ENCODE measurements around the gene STK38.

The STK38 gene

DNA sequence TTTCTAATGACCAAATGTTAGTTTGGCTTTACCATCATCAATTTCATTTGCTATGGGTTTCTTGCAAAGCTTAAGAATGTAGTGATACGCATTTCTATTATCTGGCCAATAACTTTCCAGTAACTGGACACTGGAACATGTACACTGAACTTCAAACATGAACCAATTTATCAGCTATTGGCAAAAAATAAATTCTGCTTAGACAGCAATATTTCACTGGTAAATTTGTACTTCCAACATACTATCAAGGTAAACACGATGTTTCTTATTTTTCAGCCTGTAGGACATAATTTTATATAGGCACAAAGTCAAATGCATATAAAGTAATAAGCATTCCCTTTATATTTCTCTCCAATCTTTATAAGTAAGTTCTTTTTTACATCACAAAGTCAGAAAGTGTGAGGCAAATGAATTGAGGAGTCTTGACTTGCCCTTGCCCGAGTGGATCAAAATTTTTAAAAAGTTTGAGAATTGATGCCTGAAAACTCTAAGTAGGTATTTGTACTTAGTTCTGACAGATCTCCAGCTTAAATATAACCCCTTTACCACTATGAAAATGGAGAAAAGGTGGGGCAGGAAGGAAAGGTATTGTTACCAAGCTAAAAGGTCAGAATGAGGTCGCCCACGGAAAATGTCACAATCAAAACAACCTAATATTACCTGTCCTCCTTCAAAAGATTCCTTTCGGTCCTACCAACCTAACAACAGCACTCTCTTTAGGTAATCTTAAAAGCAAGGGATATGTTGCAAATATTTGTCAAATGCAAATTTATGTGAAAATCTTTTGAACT is 41.3 kb downstream of the STK38 start:
- Mint-ChIP-seq H3K27ac (peak overlapping the region; percentile 57 to 85), H3K4me1 (ENCODE audit: low read depth in 2 of 2) (peaks cover 13 to 43% of the 10 kb centered on the region in 2 donors), H3K36me3 (ENCODE audit: insufficient read depth) (peaks cover 83% of the 10 kb centered on the region), H3K4me3 (peak overlapping the region in 1 of 2 donors; percentile 8), H3K9me3 (no peaks in the 10 kb centered on the region), H3K27me3 (no peaks in the 10 kb centered on the region)
- no peak for DNase-seq
- no peak for ATAC-seq (replicated peaks)

DNA sequence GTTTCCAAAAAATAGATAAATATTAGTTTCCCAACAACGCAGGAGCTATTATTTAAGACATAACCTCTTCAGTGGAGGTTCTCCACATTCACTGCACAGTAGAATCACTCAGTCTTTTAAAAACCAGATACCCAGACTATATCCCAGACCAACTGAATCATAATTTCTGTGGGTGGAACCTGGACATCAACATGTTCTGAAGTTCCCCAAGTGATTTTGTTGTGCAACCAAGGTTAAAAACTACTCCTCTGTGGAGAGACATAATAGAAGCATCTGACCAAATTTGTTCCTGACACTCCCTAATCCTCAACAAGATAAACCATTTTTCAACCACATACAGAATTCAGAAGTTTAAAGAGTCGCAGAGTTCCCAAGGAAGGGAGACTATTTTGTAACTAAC is 42.3 kb downstream of the STK38 start:
- no peak overlapping the region for H3K4me3 Mint-ChIP-seq
- H3K27ac Mint-ChIP-seq: peak overlapping the region; percentile 57 to 85
- peaks cover 83% of the 10 kb centered on the region for H3K36me3 Mint-ChIP-seq (ENCODE audit: insufficient read depth)

DNA sequence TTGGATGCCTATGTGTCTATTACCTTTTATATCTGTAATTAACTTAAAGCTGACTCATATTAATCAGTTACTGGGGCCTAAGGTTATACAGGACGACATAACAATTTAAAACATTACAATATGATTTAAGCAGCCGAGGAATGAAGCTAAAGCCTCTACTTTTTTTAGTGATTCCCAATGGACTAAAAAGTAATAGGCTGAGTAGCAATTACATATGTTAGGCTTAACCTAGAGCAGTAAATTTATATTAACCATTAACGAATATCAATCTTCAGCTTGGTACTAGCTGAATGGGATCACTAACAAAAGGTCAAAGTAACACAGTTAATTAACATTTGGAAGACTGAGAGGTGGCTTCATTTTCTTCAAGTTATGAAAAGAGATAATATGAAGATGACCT is 43.1 kb downstream of the STK38 start:
- no peak overlapping the region for H3K4me3 Mint-ChIP-seq
- DNase-seq (no peak), ATAC-seq (replicated peaks) (no peak)
- peaks cover 14 to 46% of the 10 kb centered on the region in 2 donors for H3K4me1 Mint-ChIP-seq (ENCODE audit: low read depth in 2 of 2)
- H3K27me3 Mint-ChIP-seq: no peaks in the 10 kb centered on the region
- H3K36me3 Mint-ChIP-seq (ENCODE audit: insufficient read depth): peaks cover 83% of the 10 kb centered on the region
- no peaks in the 10 kb centered on the region for H3K9me3 Mint-ChIP-seq
- peak overlapping the region; percentile 57 to 85 for H3K27ac Mint-ChIP-seq

More for the DNA sequence above, 42.3 kb downstream of the STK38 start:
- Mint-ChIP-seq H3K4me1 (ENCODE audit: low read depth in 2 of 2) (peaks cover 13 to 43% of the 10 kb centered on the region in 2 donors), H3K9me3 (no peaks in the 10 kb centered on the region), H3K27me3 (no peaks in the 10 kb centered on the region)
- DNase-seq (no peak), ATAC-seq (replicated peaks) (no peak)

DNA sequence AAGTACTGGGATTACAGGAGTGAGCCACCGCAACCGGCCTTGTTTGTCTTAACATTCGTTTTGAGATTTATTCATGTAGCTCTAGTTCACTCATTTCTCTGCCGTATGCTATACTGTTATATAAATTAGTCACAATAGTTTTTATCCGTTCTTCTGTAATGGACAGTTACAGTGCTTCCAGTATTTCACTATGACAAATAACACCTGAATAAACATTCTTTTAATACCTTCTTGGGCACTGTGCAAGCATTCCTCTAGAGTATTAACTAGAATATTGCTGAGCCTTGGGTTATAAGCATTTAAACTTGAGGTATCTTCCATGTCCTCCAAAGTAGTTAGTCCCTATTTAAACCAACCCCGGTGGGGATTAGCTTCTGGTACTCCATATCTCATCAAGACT is 45.6 kb downstream of the STK38 start:
- Mint-ChIP-seq H3K36me3 (ENCODE audit: insufficient read depth) (peaks cover 97% of the 10 kb centered on the region), H3K4me1 (ENCODE audit: low read depth in 2 of 2) (peaks cover 8 to 43% of the 10 kb centered on the region in 2 donors)
- DNase-seq: no peak

DNA sequence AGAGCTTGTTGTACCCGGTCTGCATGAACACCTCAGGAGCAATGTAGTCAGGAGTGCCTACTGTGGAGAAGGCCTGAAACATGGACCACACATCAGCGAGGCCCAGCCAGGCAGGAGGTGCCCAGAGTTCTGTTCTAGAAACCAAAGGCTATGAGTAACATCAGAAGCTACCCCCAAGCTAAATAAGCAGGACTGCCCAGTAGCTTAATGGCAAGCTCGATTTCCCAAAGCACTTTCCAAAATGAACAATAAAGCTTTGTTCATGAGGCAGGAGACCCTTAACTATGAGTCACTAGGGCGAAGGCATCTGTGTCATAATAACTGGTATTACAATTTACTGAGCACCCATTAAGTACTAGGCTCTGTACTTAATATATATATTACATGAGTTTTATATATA is 47.4 kb downstream of the STK38 start:
- H3K9me3 Mint-ChIP-seq: no peaks in the 10 kb centered on the region
- ATAC-seq (replicated peaks) (no peak), DNase-seq (no peak)
- peak overlapping the region in 1 of 2 donors; percentile 39 for H3K27ac Mint-ChIP-seq
- peaks cover 97% of the 10 kb centered on the region for H3K36me3 Mint-ChIP-seq (ENCODE audit: insufficient read depth)
- H3K4me1 Mint-ChIP-seq (ENCODE audit: low read depth in 2 of 2): peaks cover 3 to 34% of the 10 kb centered on the region in 2 donors
- H3K27me3 Mint-ChIP-seq: no peaks in the 10 kb centered on the region
- H3K4me3 Mint-ChIP-seq: no peak overlapping the region

More for the DNA sequence above, 45.6 kb downstream of the STK38 start:
- no peak overlapping the region for H3K4me3 Mint-ChIP-seq
- no peak for ATAC-seq (replicated peaks)
- H3K9me3 Mint-ChIP-seq: no peaks in the 10 kb centered on the region
- no peaks in the 10 kb centered on the region for H3K27me3 Mint-ChIP-seq
- H3K27ac Mint-ChIP-seq: peak overlapping the region in 1 of 2 donors; percentile 85

DNA sequence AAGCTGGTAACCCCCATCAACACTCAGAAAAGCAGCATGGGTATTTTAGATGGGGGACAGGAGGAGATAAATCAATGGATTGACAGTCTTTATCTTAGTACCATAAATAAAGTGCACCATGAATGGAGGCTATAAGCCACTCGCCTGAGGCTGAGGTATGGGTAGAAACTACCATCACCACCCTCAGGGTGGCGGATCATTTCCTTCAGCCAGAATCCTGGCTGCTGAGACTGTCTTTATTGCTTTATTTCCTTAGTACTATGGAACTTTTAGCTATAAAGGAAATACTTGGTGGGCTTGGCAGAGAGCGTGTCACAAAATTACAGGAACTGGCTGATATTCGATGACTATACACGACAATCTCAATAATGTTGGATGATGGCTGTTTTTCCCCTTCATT is 52.2 kb downstream of the STK38 start:
- DNase-seq: no peak
- H3K4me1 Mint-ChIP-seq (ENCODE audit: low read depth in 2 of 2): peaks cover 8 to 33% of the 10 kb centered on the region in 2 donors

DNA sequence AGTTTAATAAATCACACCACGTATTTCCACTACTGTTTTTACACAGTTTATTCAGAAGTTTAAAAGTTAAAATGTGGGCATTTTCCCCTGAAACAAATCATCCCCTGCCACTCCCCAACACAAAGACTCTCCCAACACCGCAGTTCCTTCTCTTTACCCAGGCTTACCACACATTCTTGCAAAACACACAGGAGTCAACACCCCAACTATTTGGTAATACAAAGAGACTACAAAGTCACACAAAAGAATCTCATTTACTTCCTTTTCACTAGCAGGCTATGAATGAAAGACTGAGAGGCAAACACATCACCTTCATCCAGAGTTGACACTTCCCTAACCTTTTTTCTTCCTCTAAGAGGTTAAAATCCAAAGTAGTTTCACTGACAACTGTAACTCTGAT is 53.4 kb downstream of the STK38 start:
- no peak for DNase-seq
- no peaks in the 10 kb centered on the region for H3K9me3 Mint-ChIP-seq
- peak overlapping the region in 1 of 2 donors; percentile 86 for H3K27ac Mint-ChIP-seq
- no peak overlapping the region for H3K4me3 Mint-ChIP-seq
- H3K27me3 Mint-ChIP-seq: no peaks in the 10 kb centered on the region
- ATAC-seq (replicated peaks): no peak
- H3K36me3 Mint-ChIP-seq (ENCODE audit: insufficient read depth): peaks cover 81% of the 10 kb centered on the region
- H3K4me1 Mint-ChIP-seq (ENCODE audit: low read depth in 2 of 2): peaks cover 5 to 26% of the 10 kb centered on the region in 2 donors

More for the DNA sequence above, 52.2 kb downstream of the STK38 start:
- no peaks in the 10 kb centered on the region for H3K27me3 Mint-ChIP-seq
- ATAC-seq (replicated peaks): no peak
- H3K36me3 Mint-ChIP-seq (ENCODE audit: insufficient read depth): peaks cover 86% of the 10 kb centered on the region
- no peak overlapping the region for H3K4me3 Mint-ChIP-seq
- no peaks in the 10 kb centered on the region for H3K9me3 Mint-ChIP-seq
- peak overlapping the region; percentile 36 to 69 for H3K27ac Mint-ChIP-seq

DNA sequence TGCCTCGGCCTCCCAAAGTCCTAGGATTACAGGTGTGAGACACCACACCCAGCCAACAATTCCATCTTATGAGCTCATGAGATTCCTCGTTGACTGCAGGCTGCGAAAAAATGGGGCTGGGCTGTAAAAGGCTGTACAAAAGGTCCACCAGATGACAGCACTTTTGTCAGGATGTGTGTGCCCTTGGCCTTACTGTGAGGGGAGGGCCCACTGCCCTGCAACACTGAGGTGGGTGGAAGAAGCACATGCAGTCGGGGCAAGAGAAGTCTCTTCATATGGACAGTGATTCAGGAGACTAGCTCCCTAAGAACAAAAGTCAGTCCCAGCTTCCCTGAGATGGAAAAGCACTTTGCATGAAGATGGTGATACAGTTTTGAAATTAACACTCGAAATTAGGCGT is 54.0 kb downstream of the STK38 start:
- Mint-ChIP-seq H3K9me3 (no peaks in the 10 kb centered on the region), H3K27ac (peak overlapping the region; percentile 53 to 86), H3K27me3 (no peaks in the 10 kb centered on the region), H3K4me1 (ENCODE audit: low read depth in 2 of 2) (peaks cover 5 to 25% of the 10 kb centered on the region in 2 donors), H3K4me3 (no peak overlapping the region), H3K36me3 (ENCODE audit: insufficient read depth) (peaks cover 76% of the 10 kb centered on the region)
- DNase-seq (no peak), ATAC-seq (replicated peaks) (no peak)

DNA sequence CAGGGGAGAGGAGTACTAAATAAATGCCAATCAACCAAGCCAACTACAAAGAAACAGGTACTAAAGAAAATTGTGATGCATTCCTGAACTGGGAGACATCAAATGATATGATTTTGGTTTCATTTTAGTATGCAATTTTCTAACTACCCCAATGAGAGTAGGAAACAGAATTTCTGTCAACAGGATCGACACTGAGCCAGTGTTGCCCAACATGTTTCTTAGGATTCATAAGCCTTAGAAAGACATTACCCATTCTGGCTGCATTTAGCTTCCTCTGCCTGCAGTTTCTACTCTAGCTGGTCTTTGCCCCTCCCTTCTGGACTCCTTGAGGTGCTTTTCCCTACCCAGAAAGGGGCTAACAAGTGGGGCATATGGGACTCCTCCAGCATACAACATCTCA is 54.7 kb downstream of the STK38 start:
- H3K27me3 Mint-ChIP-seq: no peaks in the 10 kb centered on the region
- ATAC-seq (replicated peaks) (no peak), DNase-seq (no peak)
- H3K4me1 Mint-ChIP-seq (ENCODE audit: low read depth in 2 of 2): peaks cover 5 to 24% of the 10 kb centered on the region in 2 donors
- peaks cover 69% of the 10 kb centered on the region for H3K36me3 Mint-ChIP-seq (ENCODE audit: insufficient read depth)
- no peaks in the 10 kb centered on the region for H3K9me3 Mint-ChIP-seq
- H3K4me3 Mint-ChIP-seq: no peak overlapping the region
- peak overlapping the region; percentile 53 to 85 for H3K27ac Mint-ChIP-seq

DNA sequence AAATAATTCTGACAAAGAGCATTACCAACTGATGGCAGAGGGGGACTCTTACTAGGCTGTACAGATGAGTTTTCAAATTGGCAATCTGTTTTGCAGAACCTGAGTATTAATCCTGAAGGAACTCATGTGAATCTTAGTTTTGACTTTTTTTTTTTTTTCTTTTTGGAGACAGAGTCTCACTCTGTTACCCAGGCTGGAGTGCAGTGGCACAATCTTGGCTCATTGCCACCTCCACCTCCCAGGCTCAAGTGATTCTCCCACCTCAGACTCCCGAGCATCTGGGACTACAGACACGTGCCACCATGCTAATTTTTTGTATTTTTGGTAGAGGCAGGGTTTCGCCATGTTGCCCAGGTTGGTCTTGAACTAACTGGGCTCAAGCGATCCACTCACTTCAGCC is 55.2 kb downstream of the STK38 start:
- no peak overlapping the region for H3K4me3 Mint-ChIP-seq
- DNase-seq (no peak), ATAC-seq (replicated peaks) (no peak)
- H3K4me1 Mint-ChIP-seq (ENCODE audit: low read depth in 2 of 2): peaks cover 5 to 19% of the 10 kb centered on the region in 2 donors
- peaks cover 63% of the 10 kb centered on the region for H3K36me3 Mint-ChIP-seq (ENCODE audit: insufficient read depth)
- peak overlapping the region; percentile 85 for H3K27ac Mint-ChIP-seq
- no peaks in the 10 kb centered on the region for H3K9me3 Mint-ChIP-seq
- H3K27me3 Mint-ChIP-seq: no peaks in the 10 kb centered on the region

DNA sequence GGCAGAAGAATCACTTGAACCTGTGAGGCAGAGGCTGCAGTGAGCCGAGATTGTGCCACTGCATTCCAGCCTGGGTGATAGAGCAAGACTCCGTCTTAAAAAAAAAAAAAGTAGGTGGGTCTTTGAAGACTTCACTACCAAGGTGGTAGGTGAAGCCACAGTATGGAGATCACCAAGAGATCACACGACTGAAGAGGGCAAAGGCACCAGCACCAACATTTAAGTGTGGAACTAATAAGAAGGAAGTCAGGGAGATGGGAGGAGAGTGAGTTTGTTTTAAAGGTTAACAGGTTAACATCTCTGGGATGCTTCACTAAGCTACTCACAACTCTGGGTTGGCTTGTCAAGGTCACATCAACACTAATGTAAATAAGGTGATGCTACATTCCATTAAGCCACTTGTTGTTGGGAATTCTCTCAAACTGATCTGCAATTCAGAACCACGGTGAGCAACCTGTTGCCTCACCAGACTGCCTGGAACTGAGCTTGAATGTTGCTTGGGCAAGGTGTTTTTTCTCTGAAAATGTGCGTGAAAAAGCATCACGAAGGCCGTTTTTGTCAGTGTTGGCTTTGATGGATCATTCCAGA is 55.8 kb downstream of the STK38 start:
- no peaks in the 10 kb centered on the region for H3K27me3 Mint-ChIP-seq
- no peaks in the 10 kb centered on the region for H3K9me3 Mint-ChIP-seq
- H3K4me1 Mint-ChIP-seq (ENCODE audit: low read depth in 2 of 2): peaks cover 6 to 17% of the 10 kb centered on the region in 2 donors
- H3K27ac Mint-ChIP-seq: peak overlapping the region; percentile 85
- no peak overlapping the region for H3K4me3 Mint-ChIP-seq
- no peak for DNase-seq
- peaks cover 60% of the 10 kb centered on the region for H3K36me3 Mint-ChIP-seq (ENCODE audit: insufficient read depth)
- ATAC-seq (replicated peaks): no peak

DNA sequence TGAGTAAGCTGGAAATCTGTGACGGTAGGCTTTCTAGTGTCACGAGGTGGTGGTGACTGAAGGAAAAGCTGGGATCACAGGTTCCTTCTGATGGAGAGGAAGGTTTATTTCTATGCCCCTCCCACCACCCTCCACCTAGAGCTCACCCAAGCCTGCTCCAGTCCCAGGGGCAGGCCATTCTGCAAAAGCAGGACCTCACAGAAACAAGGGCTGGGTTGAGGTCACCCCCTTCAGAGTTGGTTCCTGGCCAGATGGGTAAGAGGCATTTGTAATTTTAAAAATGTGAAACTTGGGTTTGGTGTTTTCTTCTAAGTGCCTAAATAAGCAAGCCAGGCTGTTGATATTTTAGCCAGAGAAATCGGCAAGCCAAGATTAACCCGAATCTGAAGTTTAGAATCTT is 57.9 kb downstream of the STK38 start:
- H3K4me3 Mint-ChIP-seq: no peak overlapping the region
- DNase-seq (no peak), ATAC-seq (replicated peaks) (no peak)
- no peak overlapping the region for H3K27ac Mint-ChIP-seq
- no peaks in the 10 kb centered on the region for H3K27me3 Mint-ChIP-seq
- H3K36me3 Mint-ChIP-seq (ENCODE audit: insufficient read depth): peaks cover 60% of the 10 kb centered on the region
- H3K4me1 Mint-ChIP-seq (ENCODE audit: low read depth in 2 of 2): peaks cover 7 to 21% of the 10 kb centered on the region in 2 donors
- no peaks in the 10 kb centered on the region for H3K9me3 Mint-ChIP-seq

DNA sequence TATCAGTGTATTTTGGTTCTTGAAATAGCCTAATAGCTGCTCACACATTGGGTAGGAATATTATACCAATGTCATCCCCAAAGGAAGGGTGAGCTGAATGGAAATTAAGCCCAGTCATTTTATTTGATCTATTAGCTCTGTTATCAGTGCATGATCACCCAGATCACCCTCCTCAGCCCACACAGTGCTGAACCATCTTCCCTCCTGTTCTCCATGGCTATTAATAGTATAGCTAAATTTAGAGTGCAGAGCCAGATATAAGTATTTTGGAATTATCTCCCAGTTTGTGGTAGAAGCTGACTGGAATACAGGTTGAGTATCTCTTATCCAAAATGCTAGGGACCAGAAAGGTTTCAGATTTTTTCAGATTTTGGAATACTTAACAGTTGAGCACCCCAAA is 59.1 kb downstream of the STK38 start:
- Mint-ChIP-seq H3K4me3 (no peak overlapping the region), H3K27ac (peak overlapping the region; percentile 52 to 59), H3K9me3 (no peaks in the 10 kb centered on the region), H3K27me3 (no peaks in the 10 kb centered on the region), H3K36me3 (ENCODE audit: insufficient read depth) (peaks cover 60% of the 10 kb centered on the region), H3K4me1 (ENCODE audit: low read depth in 2 of 2) (peaks cover 3 to 14% of the 10 kb centered on the region in 2 donors)
- no peak for DNase-seq
- ATAC-seq (replicated peaks): no peak

DNA sequence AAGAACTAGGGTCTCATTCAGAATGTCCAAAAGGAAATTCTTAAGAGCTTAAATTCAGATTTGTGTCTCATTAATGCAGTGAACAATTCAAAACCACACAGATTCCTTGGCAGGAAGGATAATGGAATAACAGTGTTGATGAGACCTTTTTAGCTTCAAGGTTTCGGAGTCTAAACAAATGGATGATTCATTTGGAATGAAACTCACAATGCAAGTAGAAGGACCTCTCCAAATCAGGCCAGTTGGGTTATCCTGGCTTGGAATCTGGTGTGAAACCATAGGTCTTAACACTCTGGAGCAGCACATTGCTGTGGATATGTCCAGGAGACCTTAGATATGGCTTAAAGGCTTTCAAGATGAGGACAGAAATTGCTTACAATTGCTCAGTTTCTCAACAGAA is 59.6 kb downstream of the STK38 start:
- H3K27me3 Mint-ChIP-seq: no peaks in the 10 kb centered on the region
- peaks cover 3 to 12% of the 10 kb centered on the region in 2 donors for H3K4me1 Mint-ChIP-seq (ENCODE audit: low read depth in 2 of 2)
- ATAC-seq (replicated peaks): no peak
- H3K9me3 Mint-ChIP-seq: no peaks in the 10 kb centered on the region
- no peak for DNase-seq
- H3K4me3 Mint-ChIP-seq: no peak overlapping the region
- H3K36me3 Mint-ChIP-seq (ENCODE audit: insufficient read depth): peaks cover 60% of the 10 kb centered on the region
- peak overlapping the region; percentile 52 to 59 for H3K27ac Mint-ChIP-seq
